ENCODE results near the gene UACA. TPM values are rescaled to one million over a fixed set of nuclear protein-coding genes. Genes with fewer than 3 reads are reported as not detected.

The UACA gene
- total RNA-seq, 2 experiments from 2014 or later: 2.4 to 2.8 TPM

DNA sequence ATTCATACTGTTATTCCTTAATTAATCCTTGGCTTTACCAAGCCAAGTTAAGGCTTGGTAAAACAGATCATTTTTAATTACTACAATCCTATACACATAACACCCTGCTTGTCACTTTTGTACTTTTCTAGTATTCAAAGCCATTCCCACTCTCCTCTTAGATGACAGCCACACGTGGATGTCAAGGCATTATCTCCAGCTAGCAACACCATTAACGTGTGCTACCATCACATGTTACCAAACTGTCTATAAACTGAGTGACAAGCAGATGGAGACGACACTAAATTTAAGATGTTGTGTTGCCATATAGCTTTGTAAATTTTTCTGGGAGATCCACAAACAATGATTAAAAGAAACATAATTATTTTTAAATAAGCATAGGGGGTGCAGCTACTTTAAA lies 103.7 kb downstream of the UACA start:
- no peaks in the 10 kb centered on the region for H3K9me3 Mint-ChIP-seq
- TF ChIP-seq CTCF (IDR thresholded peaks at IDR 0.05): no peak
- peaks cover 2% of the 10 kb centered on the region for H3K4me1 Mint-ChIP-seq (ENCODE audit: low read depth)
- ATAC-seq: no peak
- H3K4me3 Mint-ChIP-seq: no peak overlapping the region
- ChIA-PET CTCF (no interaction called here), POLR2A (no interaction called here)
- no peak overlapping the region for H3K27ac Mint-ChIP-seq
- no peaks in the 10 kb centered on the region for H3K27me3 Mint-ChIP-seq
- intact Hi-C loops (cut with micrococcal nuclease): no loop called here
- no peak for DNase-seq
- no peaks in the 10 kb centered on the region for H3K36me3 Mint-ChIP-seq (ENCODE audit: low read depth)

DNA sequence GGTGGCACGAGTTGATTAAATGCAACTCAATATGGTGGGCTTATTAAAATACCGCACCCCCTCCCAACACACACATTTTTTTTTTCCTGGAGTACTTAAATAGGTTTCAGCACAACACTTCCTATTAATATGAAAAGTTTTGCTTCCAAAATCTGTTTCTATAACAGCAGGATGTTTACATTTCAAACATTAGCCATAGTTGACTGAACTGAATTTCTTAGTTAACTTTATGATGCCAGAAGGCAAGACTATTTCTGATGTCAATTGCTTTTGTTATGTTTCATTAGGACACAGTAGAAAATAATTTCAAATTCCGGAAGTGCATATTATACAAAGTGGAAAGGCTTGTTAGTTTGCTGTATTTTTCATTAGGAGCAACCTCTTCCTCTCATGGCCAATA lies 104.7 kb downstream of the UACA start:
- H3K9me3 Mint-ChIP-seq: no peaks in the 10 kb centered on the region
- H3K4me3 Mint-ChIP-seq: no peak overlapping the region
- TF ChIP-seq CTCF (IDR thresholded peaks at IDR 0.05): no peak
- POLR2A ChIA-PET: no interaction called here
- CTCF ChIA-PET: no interaction called here
- H3K27me3 Mint-ChIP-seq: no peaks in the 10 kb centered on the region
- DNase-seq (no peak), ATAC-seq (no peak)
- intact Hi-C loops (cut with micrococcal nuclease): no loop called here
- H3K36me3 Mint-ChIP-seq (ENCODE audit: low read depth): no peaks in the 10 kb centered on the region
- no peak overlapping the region for H3K27ac Mint-ChIP-seq
- peaks cover 2% of the 10 kb centered on the region for H3K4me1 Mint-ChIP-seq (ENCODE audit: low read depth)

DNA sequence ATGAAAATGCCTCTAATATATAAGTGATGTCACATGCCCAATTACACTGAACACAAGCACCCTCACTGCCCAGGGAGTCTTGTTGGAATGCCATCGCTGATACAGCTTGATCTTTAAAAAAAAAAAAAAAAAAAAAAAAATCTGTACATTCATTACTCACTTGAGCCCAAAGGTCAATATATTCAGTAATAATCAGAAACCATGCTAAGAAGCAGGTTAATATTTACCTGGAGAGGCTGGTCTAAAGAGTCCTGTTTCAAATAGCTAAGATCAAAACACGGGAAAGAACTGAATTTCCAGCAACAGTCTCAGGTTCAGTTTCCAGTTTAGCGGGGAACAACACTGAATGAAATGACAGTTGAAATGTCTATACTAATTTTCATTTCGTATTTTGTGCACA lies 109.9 kb downstream of the UACA start:
- Mint-ChIP-seq H3K27me3 (no peaks in the 10 kb centered on the region), H3K4me1 (ENCODE audit: low read depth) (no peaks in the 10 kb centered on the region)
- POLR2A ChIA-PET: no interaction called here

GRCh38 chr15:70652341-70652740 lies 111.0 kb downstream of the UACA start:
- ATAC-seq: no peak

More for the DNA sequence above, 109.9 kb downstream of the UACA start:
- DNase-seq: no peak
- no peak for TF ChIP-seq CTCF (IDR thresholded peaks at IDR 0.05)
- no peak for ATAC-seq
- Mint-ChIP-seq H3K4me3 (no peak overlapping the region), H3K27ac (no peak overlapping the region), H3K9me3 (no peaks in the 10 kb centered on the region), H3K36me3 (ENCODE audit: low read depth) (no peaks in the 10 kb centered on the region)
- CTCF ChIA-PET: interaction anchor here (1.0 to 1.4 kb wide), 2 partner anchors 12 to 69 kb away, joined by 3 read pairs; no protein-coding TSS in a partner anchor
- intact Hi-C loops (cut with micrococcal nuclease): no loop called here

DNA sequence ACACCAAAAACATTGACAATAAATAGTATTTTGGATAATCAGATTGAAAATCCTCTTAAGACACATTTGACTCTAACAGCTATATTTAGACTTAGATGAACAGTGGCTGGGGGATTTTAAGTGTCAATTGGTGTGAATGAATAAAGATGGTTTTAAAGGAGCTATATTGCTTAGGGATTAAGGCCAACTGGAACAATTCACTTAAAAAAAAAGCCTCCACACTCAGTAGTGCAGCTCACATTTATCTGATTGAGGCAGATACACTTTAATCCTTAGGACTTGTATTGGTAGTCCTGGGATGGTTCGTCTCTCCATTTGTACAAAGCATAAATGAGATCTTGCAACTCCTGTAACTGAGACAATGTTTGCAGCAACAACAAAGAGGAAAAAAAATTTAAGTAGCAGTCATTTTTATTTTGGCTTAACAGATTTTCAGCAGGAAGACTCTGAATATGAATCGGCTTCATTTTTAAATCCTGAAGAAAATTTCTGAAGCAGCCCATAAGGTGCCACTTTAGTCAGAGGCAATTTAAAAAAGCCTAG lies 112.0 kb downstream of the UACA start:
- ATAC-seq: no peak
- TF ChIP-seq CTCF (IDR thresholded peaks at IDR 0.05): no peak
- POLR2A ChIA-PET: no interaction called here
- H3K27me3 Mint-ChIP-seq: peaks cover 3% of the 10 kb centered on the region
- no peaks in the 10 kb centered on the region for H3K4me1 Mint-ChIP-seq (ENCODE audit: low read depth)
- H3K4me3 Mint-ChIP-seq: no peak overlapping the region
- no peak for DNase-seq
- intact Hi-C loops (cut with micrococcal nuclease): no loop called here
- CTCF ChIA-PET: no interaction called here
- H3K36me3 Mint-ChIP-seq (ENCODE audit: low read depth): no peaks in the 10 kb centered on the region
- H3K27ac Mint-ChIP-seq: no peak overlapping the region
- H3K9me3 Mint-ChIP-seq: no peaks in the 10 kb centered on the region

More at GRCh38 chr15:70652341-70652740, 111.0 kb downstream of the UACA start:
- Mint-ChIP-seq H3K36me3 (ENCODE audit: low read depth) (no peaks in the 10 kb centered on the region), H3K27ac (no peak overlapping the region), H3K27me3 (peaks cover 1% of the 10 kb centered on the region), H3K4me1 (ENCODE audit: low read depth) (no peaks in the 10 kb centered on the region), H3K4me3 (no peak overlapping the region), H3K9me3 (no peaks in the 10 kb centered on the region)
- intact Hi-C loops (cut with micrococcal nuclease): no loop called here
- ChIA-PET CTCF (interaction anchor here (0.9 kb wide), 1 partner anchor 16 kb away, joined by 3 read pairs; no protein-coding TSS in a partner anchor), POLR2A (no interaction called here)
- TF ChIP-seq CTCF (IDR thresholded peaks at IDR 0.05): no peak
- no peak for DNase-seq
